ENCODE data around the gene PAM.

The PAM gene

GRCh38 chr5:102922111-102922720, 167.1 kb downstream of the PAM start:
- H3K27ac ChIP-seq (replicated peaks): no peak overlapping the region
- no peaks in the 10 kb centered on the region for H3K27me3 ChIP-seq (ENCODE audit: insufficient read depth, poor library complexity, severe bottlenecking)
- H3K4me3 ChIP-seq (replicated peaks; ENCODE audit: insufficient read depth, low read length): no peak overlapping the region
- TF ChIP-seq CTCF (IDR thresholded peaks at IDR 0.05; ENCODE audit: insufficient read depth, low read length) (no peak), POLR2AphosphoS5 (IDR thresholded peaks at IDR 0.05; ENCODE audit: low read depth) (no peak), REST (IDR thresholded peaks at IDR 0.05; ENCODE audit: insufficient replicate concordance, low read depth) (no peak), GABPA (IDR thresholded peaks at IDR 0.05; ENCODE audit: low read depth) (no peak), SPI1 (IDR thresholded peaks at IDR 0.05; ENCODE audit: borderline replicate concordance, low read depth) (no peak)
- no peak for DNase-seq (ENCODE audit: low read depth in 1 of 2, low spot score in 1 of 2)

GRCh38 chr5:102922799-102923477, 167.8 kb downstream of the PAM start:
- no peak for DNase-seq (ENCODE audit: low read depth in 1 of 2, low spot score in 1 of 2)
- no peaks in the 10 kb centered on the region for H3K27me3 ChIP-seq (ENCODE audit: insufficient read depth, poor library complexity, severe bottlenecking)
- H3K27ac ChIP-seq (replicated peaks): no peak overlapping the region
- no peak for TF ChIP-seq REST (IDR thresholded peaks at IDR 0.05; ENCODE audit: insufficient replicate concordance, low read depth)
- TF ChIP-seq SPI1 (IDR thresholded peaks at IDR 0.05; ENCODE audit: borderline replicate concordance, low read depth): no peak
- TF ChIP-seq GABPA (IDR thresholded peaks at IDR 0.05; ENCODE audit: low read depth): no peak
- TF ChIP-seq CTCF (IDR thresholded peaks at IDR 0.05; ENCODE audit: insufficient read depth, low read length): no peak
- no peak for TF ChIP-seq POLR2AphosphoS5 (IDR thresholded peaks at IDR 0.05; ENCODE audit: low read depth)
- H3K4me3 ChIP-seq (replicated peaks; ENCODE audit: insufficient read depth, low read length): no peak overlapping the region

DNA sequence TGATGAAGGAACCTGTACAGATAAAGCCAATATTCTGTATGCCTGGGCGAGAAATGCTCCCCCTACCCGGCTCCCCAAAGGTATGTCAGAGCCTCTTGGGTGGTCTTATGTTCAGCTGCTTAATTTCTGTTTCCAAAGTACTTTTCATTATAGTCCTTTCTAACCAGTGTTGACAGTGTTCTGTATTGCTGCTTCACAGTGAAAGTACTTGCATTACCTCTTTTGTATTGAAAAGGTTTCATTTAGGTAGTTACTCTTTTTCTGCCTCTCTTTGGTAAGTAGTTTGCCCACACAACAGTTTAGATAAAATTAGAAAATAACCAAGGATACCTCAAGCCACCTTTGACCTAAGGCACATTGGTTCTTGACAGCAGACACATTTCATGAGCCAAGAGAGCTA, 169.9 kb downstream of the PAM start:
- Histone ChIP-seq H3K27me3 (ENCODE audit: insufficient read depth, poor library complexity, severe bottlenecking) (no peaks in the 10 kb centered on the region), H3K4me3 (replicated peaks; ENCODE audit: insufficient read depth, low read length) (no peak overlapping the region), H3K27ac (replicated peaks) (no peak overlapping the region)
- DNase-seq (ENCODE audit: low read depth in 1 of 2, low spot score in 1 of 2): no peak
- TF ChIP-seq GABPA (IDR thresholded peaks at IDR 0.05; ENCODE audit: low read depth) (no peak), REST (IDR thresholded peaks at IDR 0.05; ENCODE audit: insufficient replicate concordance, low read depth) (no peak), POLR2AphosphoS5 (IDR thresholded peaks at IDR 0.05; ENCODE audit: low read depth) (no peak), CTCF (IDR thresholded peaks at IDR 0.05; ENCODE audit: insufficient read depth, low read length) (no peak), SPI1 (IDR thresholded peaks at IDR 0.05; ENCODE audit: borderline replicate concordance, low read depth) (no peak)
